ENCODE data around the gene PANK2.
"Not testable (repeated sequence)": the region's sequence is repeated elsewhere in the genome, so short reads cannot be mapped to it uniquely, and the experiment has no call there.

PANK2 gene

DNA sequence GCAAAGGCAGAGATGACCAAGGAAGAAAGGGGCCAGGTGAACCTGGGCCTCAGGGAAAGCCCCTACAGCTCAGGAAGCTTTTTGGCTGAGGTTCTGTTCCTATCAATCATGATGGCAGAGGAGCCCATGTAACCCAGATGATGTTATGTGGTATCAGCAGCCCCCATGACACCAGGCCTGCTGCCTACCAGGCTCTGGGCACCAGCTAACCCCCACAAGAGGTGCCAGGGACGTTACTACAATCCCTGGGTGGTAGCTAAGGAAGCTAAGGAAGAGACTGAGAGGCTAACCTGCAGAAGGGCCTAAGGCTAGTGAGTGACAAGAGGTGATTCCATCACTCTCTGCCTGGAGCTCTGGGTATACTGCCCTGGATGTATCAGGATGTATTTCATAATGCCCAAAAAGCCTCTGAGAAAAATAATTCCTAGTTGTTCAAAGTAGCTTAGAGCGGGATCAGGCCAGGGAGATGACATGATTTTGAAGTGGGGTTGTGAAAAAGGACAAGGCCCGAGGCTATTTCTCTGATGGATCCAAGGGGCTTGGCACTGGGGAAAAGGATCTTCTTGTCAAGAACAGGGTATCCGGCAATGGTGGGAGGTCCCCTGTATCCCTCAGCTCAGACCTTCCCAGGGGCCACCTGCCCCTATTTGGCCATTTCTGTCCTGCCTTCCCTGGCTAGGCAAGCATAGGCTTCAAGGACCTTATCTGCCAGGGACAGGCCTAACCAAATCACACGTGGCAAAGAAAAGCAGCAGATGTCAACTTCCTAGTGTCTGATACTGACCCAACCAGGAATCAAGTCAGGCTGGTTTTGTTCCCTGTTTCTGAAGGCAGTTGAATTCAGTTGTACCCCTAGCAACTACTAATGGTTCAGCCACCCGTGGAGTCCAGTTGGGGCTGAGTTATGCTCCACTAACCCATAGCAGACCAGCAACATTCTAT lies 41.3 kb downstream of the PANK2 start:
- DNase-seq = no peak

DNA sequence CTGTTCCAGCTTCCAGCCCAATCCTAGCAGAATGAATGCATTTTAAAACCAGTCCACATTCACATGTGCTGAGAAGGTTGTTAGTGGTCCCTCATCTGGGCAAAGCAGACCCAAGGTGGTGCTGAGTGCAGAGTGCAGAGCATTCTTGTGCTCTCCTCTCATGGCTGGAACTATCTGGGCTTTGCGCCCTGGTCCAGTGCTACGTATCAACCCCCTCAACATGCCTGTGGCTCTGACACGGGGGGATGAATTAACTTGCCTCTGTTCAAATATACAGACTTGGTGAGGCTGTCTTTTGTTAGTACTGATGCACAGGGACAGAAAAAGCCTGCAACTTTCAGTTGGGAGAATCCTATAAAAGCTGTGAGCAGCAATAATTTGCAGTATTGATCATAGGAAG lies 42.5 kb downstream of the PANK2 start:
- DNase-seq = no peak

DNA sequence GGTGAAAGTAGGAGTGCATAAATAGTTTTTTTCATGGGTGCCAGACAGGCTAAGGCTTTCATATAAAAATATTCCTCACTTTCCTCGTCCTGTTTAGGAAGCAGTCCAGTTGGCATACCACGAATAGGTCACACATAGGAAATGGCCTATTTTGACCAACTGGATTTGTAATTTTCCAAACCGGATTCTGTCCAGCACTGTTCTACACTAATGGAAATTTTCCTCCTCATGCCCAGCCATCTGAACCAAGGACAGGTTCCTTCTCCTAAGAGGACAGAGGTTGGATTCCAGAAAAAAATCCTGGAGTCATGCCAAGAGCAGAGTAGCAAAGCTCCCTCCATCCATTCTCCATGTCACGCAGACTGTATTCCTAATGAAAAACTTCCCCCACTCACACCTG lies 43.1 kb downstream of the PANK2 start:
- DNase-seq = no peak

DNA sequence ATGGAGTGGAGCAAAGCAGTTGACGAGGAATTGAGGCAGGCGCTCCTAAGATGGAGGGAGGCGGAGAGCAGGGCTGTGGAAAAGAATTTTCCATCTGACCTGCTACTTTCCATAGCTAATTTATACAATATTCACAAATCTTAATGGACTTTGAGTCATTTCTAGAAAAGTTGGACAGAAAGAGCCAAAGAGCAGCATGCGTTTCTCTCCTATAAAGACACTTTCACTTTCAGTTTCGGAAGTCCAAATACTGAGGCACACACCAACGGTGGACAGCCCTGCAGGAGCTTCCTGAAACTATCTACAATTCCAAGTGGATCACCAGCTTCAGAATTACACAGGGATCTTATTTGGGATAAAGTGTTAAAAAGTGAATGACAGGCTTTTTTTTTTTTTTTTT lies 43.5 kb downstream of the PANK2 start:
- peak; percentile 43 for DNase-seq

GRCh38 chr20:3933218-3933617 lies 44.0 kb downstream of the PANK2 start:
- DNase-seq = no peak

DNA sequence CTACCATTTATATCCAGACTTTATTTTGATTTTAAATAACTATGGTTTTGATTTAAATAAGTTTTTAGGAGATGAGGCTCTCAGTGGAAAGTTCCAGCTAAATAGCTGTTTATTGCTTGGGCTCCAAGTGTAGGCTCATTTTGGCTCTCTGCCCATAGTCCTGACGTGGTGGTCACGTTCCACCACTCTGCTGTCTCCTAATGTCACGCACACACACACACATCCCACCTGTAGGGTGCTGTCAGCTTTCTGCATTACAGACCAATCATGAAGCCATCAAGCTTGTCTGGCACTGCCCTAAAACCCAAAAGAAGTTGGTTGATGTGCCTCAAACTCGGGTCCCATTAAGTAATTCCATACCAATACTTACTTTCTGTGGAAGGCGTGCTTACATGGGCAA lies 45.4 kb downstream of the PANK2 start:
- DNase-seq = no peak

GRCh38 chr20:3935295-3935955 lies 46.2 kb downstream of the PANK2 start:
- no peak for DNase-seq

GRCh38 chr20:3935956-3936340 lies 46.8 kb downstream of the PANK2 start:
- no peak for DNase-seq

DNA sequence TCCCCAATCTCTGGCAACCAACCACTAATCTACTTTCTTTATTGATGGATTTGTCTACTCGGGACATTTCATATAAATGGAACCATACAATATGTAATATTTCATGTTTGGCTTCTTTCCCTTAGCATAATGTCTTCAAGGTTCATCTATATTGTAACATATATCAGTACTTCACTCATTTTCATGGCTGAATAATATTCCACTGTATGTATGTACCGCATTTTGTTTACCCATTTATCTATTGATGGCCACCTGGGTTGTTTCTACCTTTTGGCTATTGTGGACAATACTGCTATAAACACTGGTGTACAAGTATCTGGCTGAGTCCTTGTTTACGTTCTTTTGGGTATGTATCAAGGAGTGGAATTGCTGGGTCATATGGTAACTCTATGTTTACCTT lies 48.4 kb downstream of the PANK2 start:
- DNase-seq = no peak

GRCh38 chr20:3940905-3941304 lies 51.7 kb downstream of the PANK2 start:
- DNase-seq = no peak

DNA sequence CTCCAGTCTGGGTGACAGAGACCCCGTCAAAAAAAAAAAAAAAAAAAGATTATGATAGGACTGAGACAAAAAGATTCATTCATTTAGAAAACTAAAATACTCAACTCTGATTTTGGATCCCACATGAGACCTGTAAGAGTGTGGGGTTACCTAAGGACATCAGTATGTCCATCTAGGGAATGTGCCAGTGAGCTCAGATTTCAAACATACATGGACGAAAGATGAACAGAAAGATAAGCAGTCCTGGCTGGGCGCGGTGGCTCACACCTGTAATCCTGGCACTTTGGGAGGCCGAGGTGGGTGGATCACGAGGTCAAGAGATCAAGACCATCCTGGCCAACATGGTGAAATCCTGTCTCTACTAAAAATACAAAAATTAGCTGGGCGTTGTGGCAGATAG lies 57.5 kb downstream of the PANK2 start:
- DNase-seq = not testable (repeated sequence)

DNA sequence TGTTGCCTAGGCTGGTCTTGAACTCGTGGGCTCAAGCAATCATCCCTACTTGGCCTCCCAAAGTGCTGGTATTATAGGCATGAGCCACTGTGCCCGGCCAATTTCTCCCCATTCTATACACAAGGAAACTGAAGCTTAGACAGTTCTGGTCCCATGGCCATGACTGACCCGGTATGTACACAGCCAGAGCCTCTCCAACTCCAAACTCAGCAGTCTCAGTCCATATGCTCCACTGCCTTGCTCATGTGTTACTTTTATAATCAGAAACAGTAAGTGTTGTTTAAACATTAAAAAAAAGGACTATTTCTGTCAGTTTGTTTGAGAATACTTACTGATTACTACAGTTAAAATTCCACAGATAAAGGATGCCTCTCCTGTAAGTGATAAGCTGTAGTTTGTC lies 75.5 kb downstream of the PANK2 start:
- DNase-seq = no peak

DNA sequence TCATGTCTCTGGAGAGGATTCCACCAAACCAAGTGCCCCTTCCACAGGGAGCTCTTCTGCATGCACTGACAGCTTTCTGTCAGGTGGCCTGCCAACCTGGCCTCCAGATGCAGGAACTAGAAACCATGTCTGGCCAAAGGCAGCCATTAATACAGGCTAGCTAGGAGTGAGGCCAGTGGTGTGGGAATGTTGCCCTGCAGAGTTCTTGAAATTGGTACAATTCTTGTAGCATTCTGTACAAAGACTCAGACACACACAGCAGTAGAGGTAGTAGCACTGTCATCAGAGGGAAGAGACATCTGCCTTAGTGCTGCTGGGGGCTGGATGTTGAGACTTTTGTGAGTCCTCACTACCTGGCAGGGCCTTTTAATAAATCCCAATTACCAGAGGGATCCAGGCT lies 77.4 kb downstream of the PANK2 start:
- no peak for DNase-seq

GRCh38 chr20:3970016-3970415 lies 80.8 kb downstream of the PANK2 start:
- DNase-seq = no peak

GRCh38 chr20:3971145-3971544 lies 82.0 kb downstream of the PANK2 start:
- no peak for DNase-seq

DNA sequence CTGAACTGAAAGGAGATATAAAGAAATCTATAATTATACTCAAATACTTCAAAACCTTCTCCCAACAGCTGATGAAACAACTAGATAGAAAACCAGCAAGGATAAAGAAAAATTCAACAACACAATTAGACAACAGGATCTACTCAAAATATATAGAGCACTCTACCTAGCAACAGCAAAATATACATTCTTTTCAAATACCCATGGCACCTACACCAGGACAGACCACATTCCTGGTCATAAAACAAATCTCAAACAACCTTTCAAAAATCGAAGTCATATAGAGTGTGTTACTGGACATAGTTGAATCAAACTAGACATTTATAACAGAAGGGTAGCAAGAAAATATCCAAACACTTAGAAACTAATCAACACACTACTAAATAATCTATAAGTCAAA lies 83.0 kb downstream of the PANK2 start:
- DNase-seq = no peak

DNA sequence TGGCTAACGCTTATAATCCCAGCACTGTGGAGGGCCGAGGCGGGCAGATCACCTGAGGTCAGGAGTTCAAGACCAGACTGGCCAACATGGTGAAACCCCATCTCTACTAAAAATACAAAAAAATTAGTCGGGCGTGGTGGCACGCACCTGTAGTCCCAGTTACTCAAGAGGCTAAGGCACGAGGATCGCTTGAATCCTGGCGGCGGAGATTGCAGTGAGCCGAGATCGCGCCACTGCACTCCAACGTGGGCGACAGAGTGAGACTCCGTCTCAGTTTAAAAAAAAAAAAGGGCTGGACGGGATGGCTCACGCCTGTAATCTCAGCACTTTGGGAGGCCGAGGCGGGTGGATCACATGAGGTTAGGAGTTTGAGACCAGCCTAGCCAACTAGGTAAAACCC lies 83.4 kb downstream of the PANK2 start:
- not testable (repeated sequence) for DNase-seq

- no peak for DNase-seq
These were observed 84.5 kb downstream of the PANK2 start for GRCh38 chr20:3973705-3974104.

GRCh38 chr20:3976511-3976910 lies 87.3 kb downstream of the PANK2 start:
- DNase-seq = no peak

All from CD4-positive, alpha-beta T cell treated with Interleukin-21 for 1 hour (primary cell).